ENCODE measurements around the gene UBAC2.

DNA sequence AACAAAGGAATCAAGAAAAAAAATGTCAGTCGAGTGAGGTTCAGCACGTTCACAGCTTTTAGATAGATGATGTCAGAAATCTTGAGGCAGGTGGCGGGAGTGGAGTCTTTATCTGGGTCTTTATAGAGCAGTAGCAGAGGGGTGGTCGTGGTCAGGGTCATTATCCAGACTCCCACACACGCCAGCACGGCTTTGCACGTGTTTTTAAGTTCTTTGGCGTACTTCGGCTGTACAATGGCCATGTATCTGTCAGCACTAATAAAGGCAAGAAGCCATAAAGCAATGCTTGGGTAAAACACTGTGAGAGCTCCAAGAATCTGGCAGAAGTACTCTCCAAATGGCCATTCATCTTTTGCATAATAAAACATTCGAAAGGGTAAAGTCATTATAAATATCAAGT is 54.6 kb downstream of the UBAC2 start:
- no peak for TF ChIP-seq MAZ (IDR thresholded peaks at IDR 0.05; ENCODE audit: borderline replicate concordance, low read depth, low read length)
- TF ChIP-seq, protein P1, sequence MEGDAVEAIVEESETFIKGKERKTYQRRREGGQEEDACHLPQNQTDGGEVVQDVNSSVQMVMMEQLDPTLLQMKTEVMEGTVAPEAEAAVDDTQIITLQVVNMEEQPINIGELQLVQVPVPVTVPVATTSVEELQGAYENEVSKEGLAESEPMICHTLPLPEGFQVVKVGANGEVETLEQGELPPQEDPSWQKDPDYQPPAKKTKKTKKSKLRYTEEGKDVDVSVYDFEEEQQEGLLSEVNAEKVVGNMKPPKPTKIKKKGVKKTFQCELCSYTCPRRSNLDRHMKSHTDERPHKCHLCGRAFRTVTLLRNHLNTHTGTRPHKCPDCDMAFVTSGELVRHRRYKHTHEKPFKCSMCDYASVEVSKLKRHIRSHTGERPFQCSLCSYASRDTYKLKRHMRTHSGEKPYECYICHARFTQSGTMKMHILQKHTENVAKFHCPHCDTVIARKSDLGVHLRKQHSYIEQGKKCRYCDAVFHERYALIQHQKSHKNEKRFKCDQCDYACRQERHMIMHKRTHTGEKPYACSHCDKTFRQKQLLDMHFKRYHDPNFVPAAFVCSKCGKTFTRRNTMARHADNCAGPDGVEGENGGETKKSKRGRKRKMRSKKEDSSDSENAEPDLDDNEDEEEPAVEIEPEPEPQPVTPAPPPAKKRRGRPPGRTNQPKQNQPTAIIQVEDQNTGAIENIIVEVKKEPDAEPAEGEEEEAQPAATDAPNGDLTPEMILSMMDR (conservative IDR thresholded peaks at IDR 0.05; ENCODE audit: low read depth, low read length), result no peak
- TF ChIP-seq RFX5 (IDR thresholded peaks at IDR 0.05; ENCODE audit: low read depth, low read length), result no peak
- TF ChIP-seq RAD21 (IDR thresholded peaks at IDR 0.05; ENCODE audit: low read length), result no peak
- TF ChIP-seq MXI1 (IDR thresholded peaks at IDR 0.05; ENCODE audit: borderline replicate concordance, low read depth, low read length), result no peak
- no peak for TF ChIP-seq POLR2A (IDR thresholded peaks at IDR 0.05; ENCODE audit: low read depth, low read length)
- no peak for TF ChIP-seq NFE2L2 (IDR thresholded peaks at IDR 0.05; ENCODE audit: low read depth, low read length)

Data from IMR-90 (cell line).